SK-N-SH (cell line): ENCODE measurements around the gene AP5B1. TPM values are rescaled to one million over a fixed set of nuclear protein-coding genes. Genes with fewer than 3 reads are reported as not detected.

ENCODE experiments used
- CTCF ChIA-PET: fragments of 300-600, 350-600 bp; formaldehyde crosslinking; extraction: SDS; loops from one replicate; lab custom pipeline; 2021; lab: Yijun Ruan, JAX
- POLR2A ChIA-PET: fragments of 350-600 bp; sonication (Branson Sonifier 250); formaldehyde crosslinking; extraction: SDS; loops from one replicate; lab custom pipeline; 2020; ENCODE audit warnings: antibody characterized with exemption, inconsistent platforms; lab: Yijun Ruan, JAX
- DNase-seq: peaks from one replicate; pipeline ENCODE4 v3.0.0; 2012
- H2AFZ ChIP-seq: fragments of 200-600 bp; sonication (generic); 2 replicates; pipeline ENCODE4 v1.8.1; 2016; ENCODE audit warnings: antibody characterized with exemption, mild to moderate bottlenecking, low read depth
- H3F3A ChIP-seq: fragments of 200-600 bp; sonication (generic); replicated peaks from 2 replicates; pipeline ENCODE3; 2016; ENCODE audit warnings: antibody characterized with exemption, mild to moderate bottlenecking; ENCODE audit not compliant: insufficient read depth
- H3K27ac ChIP-seq, 2 experiments: fragments of 200-500 bp in 1 of 2; fragments of 200-600 bp in 1 of 2; sonication (Bioruptor generic) in 1 of 2; sonication (generic), shearing (Covaris generic) in 1 of 2; 2 replicates each; pipeline versions ENCODE4 v1.5.1 to v1.6.1; 2014 to 2016; ENCODE audit warnings: low read depth in 2 of 2, inconsistent platforms in 1 of 2, low read length in 1 of 2, mild to moderate bottlenecking in 1 of 2, mixed read lengths in 1 of 2
- H3K27me3 ChIP-seq: fragments of 200-600 bp; sonication (generic), shearing (Covaris generic); 2 replicates; pipeline ENCODE4 v1.6.1; 2016; ENCODE audit warnings: mixed run types; ENCODE audit not compliant: insufficient read depth
- H3K36me3 ChIP-seq, 2 experiments: fragments of 200-500 bp in 1 of 2; fragments of 200-600 bp in 1 of 2; sonication (Bioruptor generic) in 1 of 2; sonication (generic) in 1 of 2; replicated peaks in 1 of 2; 2 replicates each; pipeline versions ENCODE3 to v1.5.1; 2014 to 2016; ENCODE audit warnings: low read length in 1 of 2, mild to moderate bottlenecking in 1 of 2; ENCODE audit not compliant: insufficient read depth in 2 of 2, control insufficient read depth in 1 of 2
- H3K4me1 ChIP-seq, 2 experiments: fragments of 200-500 bp in 1 of 2; fragments of 200-600 bp in 1 of 2; sonication (Bioruptor generic) in 1 of 2; sonication (generic), shearing (Covaris generic) in 1 of 2; 2 replicates each; pipeline versions ENCODE4 v1.5.1 to v1.6.1; 2014 to 2016; ENCODE audit warnings: low read depth in 1 of 2, low read length in 1 of 2, mixed run types in 1 of 2; ENCODE audit not compliant: insufficient read depth in 2 of 2, control insufficient read depth in 1 of 2
- H3K4me2 ChIP-seq: fragments of 200-600 bp; sonication (generic), shearing (Covaris generic); 2 replicates; pipeline ENCODE4 v1.6.1; 2017; ENCODE audit warnings: mixed run types
- H3K4me3 ChIP-seq, 2 experiments: fragments of 200-500 bp in 1 of 2; fragments of 200-600 bp in 1 of 2; sonication (Bioruptor generic) in 1 of 2; sonication (generic), shearing (Covaris generic) in 1 of 2; 2 replicates each; pipeline versions ENCODE4 v1.5.1 to v1.8.1; 2014 to 2016; ENCODE audit warnings: low read depth in 2 of 2, inconsistent platforms in 1 of 2, low read length in 1 of 2, mild to moderate bottlenecking in 1 of 2, mixed read lengths in 1 of 2, moderate library complexity in 1 of 2
- H3K79me2 ChIP-seq: fragments of 200-600 bp; sonication (generic); 2 replicates; pipeline ENCODE4 v1.8.1; 2017; ENCODE audit warnings: mild to moderate bottlenecking; ENCODE audit not compliant: insufficient read depth
- H3K9ac ChIP-seq: fragments of 200-600 bp; sonication (generic); 2 replicates; pipeline ENCODE4 v1.6.1; 2017; ENCODE audit warnings: mixed run types
- H3K9me2 ChIP-seq: fragments of 200-600 bp; sonication (generic); 2 replicates; pipeline ENCODE4 v1.6.1; 2017; ENCODE audit warnings: mixed run types
- H3K9me3 ChIP-seq: fragments of 200-600 bp; sonication (generic); 2 replicates; pipeline ENCODE4 v1.6.1; 2017; ENCODE audit warnings: mixed run types, mild to moderate bottlenecking, moderate library complexity
- H4K20me1 ChIP-seq: fragments of 200-600 bp; sonication (generic); 2 replicates; pipeline ENCODE4 v1.6.1; 2017; ENCODE audit warnings: mild to moderate bottlenecking, mixed run types; ENCODE audit not compliant: insufficient read depth
- CHD2 ChIP-seq: fragments of 150-350 bp; IDR thresholded peaks from 2 replicates; pipeline ENCODE4 v1.6.1; 2018; ENCODE audit warnings: low read length; ENCODE audit not compliant: partially characterized antibody
- ELF1 ChIP-seq: IDR thresholded peaks from 2 replicates; pipeline ENCODE4 v1.4.0; 2012
- EP300 ChIP-seq, 2 experiments: IDR thresholded peaks; 2 replicates each; pipeline versions ENCODE4 v1.4.0 to v1.6.1; 2012; ENCODE audit warnings: borderline replicate concordance in 1 of 2, low read depth in 1 of 2, low read length in 1 of 2
- EZH2phosphoT487 ChIP-seq: fragments of 200-600 bp; sonication (generic); IDR thresholded peaks from 2 replicates; pipeline ENCODE4 v1.6.1; 2017; ENCODE audit warnings: low read depth, mixed run types, mild to moderate bottlenecking, antibody characterized with exemption, moderate library complexity, borderline replicate concordance
- FOXJ3 ChIP-seq: sonication (generic); formaldehyde crosslinking; IDR thresholded peaks from 2 replicates; pipeline ENCODE4 v1.5.1; 2020; ENCODE audit warnings: mild to moderate bottlenecking, missing genetic modification reagents
- FOXM1 ChIP-seq: IDR thresholded peaks from 2 replicates; pipeline ENCODE4 v1.4.0; 2012; ENCODE audit warnings: low read depth, mild to moderate bottlenecking
- GABPA ChIP-seq: IDR thresholded peaks from 2 replicates; pipeline ENCODE4 v1.4.0; 2012; ENCODE audit warnings: low read depth, mild to moderate bottlenecking
- GATA2 ChIP-seq: sonication (generic); formaldehyde crosslinking; IDR thresholded peaks from 2 replicates; pipeline ENCODE4 v1.5.0; 2020; ENCODE audit warnings: mild to moderate bottlenecking, missing genetic modification reagents
- MXI1 ChIP-seq: IDR thresholded peaks from 2 replicates; pipeline ENCODE4 v1.6.1; 2012; ENCODE audit warnings: mild to moderate bottlenecking, low read depth, low read length, improper control_type of control experiment
- RAD21 ChIP-seq: IDR thresholded peaks from 2 replicates; pipeline ENCODE4 v1.6.1; 2012; ENCODE audit warnings: mild to moderate bottlenecking, low read length
- RXRA ChIP-seq: IDR thresholded peaks from 2 replicates; pipeline ENCODE4 v1.4.0; 2012; ENCODE audit warnings: low read depth, mild to moderate bottlenecking, borderline replicate concordance
- SIN3A ChIP-seq: IDR thresholded peaks from 2 replicates; pipeline ENCODE4 v1.6.1; 2012; ENCODE audit warnings: low read depth, mild to moderate bottlenecking, low read length, moderate library complexity, borderline replicate concordance
- SMC3 ChIP-seq: IDR thresholded peaks from 2 replicates; pipeline ENCODE4 v1.6.1; 2012; ENCODE audit warnings: low read depth, low read length, improper control_type of control experiment
- TCF12 ChIP-seq: IDR thresholded peaks from 2 replicates; pipeline ENCODE4 v1.4.0; 2012
- TEAD4 ChIP-seq: IDR thresholded peaks from 2 replicates; pipeline ENCODE4 v1.4.0; 2012; ENCODE audit warnings: mild to moderate bottlenecking, borderline replicate concordance; ENCODE audit not compliant: insufficient read depth
- WGBS: methylation state at CpG from one replicate; pipeline ENCODE4 v1.1.6; 2017; ENCODE audit warnings: low lambda C conversion rate; 5-methylcytosine and 5-hydroxymethylcytosine counted together
- polyA plus RNA-seq, 3 experiments: library from polyadenylated mRNA; depleted of rRNA; stranded (reverse); fragments of >200 nt; gene quantifications; 2 replicates each; pipeline ENCODE4 v1.2.3, GENCODE V29; 2012
- TF ChIP-seq, protein P1 (sequence below): fragments of 200-600 bp; sonication (generic); IDR thresholded peaks from 2 replicates; pipeline ENCODE4 v1.6.1; 2017; ENCODE audit warnings: antibody characterized with exemption, mild to moderate bottlenecking, moderate library complexity
- TF ChIP-seq, protein P2 (sequence below): IDR thresholded peaks from 2 replicates; pipeline ENCODE4 v1.6.1; 2012; ENCODE audit warnings: mild to moderate bottlenecking, low read depth, low read length, moderate library complexity
- TF ChIP-seq, protein P3 (sequence below): fragments of 150-350 bp; IDR thresholded peaks from 2 replicates; pipeline ENCODE4 v1.6.1; 2017; ENCODE audit warnings: antibody characterized with exemption, low read length, low read depth, borderline replicate concordance
- TF ChIP-seq, protein P4 (sequence below): fragments of 150-350 bp; IDR thresholded peaks from 2 replicates; pipeline ENCODE4 v1.6.1; 2016; ENCODE audit warnings: mild to moderate bottlenecking, low read depth, low read length

Gene AP5B1
- polyA plus RNA-seq, 1 of the 3 experiments (the other 2 are of a cell fraction): 3.8 TPM

DNA sequence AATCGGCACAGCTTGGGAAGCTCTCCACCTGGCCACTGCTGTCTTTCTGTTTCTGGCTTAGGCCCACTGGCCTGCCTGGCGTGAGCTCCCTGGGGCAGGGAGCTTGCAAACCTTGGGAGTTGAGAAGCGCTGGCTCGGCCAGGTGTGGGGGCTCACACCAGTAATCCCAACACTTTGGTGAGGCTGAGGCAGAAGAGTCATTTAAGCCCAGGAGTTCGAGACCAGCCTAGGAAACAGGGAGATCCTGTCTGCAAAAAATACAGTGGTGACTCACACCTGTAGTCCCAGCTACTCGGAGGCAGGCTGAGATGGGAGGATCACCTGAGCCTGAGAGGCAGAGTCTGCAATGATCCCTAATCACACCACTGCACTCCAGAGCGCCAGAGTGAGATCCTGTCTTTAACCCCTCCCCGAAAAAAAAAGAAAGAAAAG is 4.0 kb downstream of the AP5B1 start (continued):
- TF ChIP-seq, protein P1, sequence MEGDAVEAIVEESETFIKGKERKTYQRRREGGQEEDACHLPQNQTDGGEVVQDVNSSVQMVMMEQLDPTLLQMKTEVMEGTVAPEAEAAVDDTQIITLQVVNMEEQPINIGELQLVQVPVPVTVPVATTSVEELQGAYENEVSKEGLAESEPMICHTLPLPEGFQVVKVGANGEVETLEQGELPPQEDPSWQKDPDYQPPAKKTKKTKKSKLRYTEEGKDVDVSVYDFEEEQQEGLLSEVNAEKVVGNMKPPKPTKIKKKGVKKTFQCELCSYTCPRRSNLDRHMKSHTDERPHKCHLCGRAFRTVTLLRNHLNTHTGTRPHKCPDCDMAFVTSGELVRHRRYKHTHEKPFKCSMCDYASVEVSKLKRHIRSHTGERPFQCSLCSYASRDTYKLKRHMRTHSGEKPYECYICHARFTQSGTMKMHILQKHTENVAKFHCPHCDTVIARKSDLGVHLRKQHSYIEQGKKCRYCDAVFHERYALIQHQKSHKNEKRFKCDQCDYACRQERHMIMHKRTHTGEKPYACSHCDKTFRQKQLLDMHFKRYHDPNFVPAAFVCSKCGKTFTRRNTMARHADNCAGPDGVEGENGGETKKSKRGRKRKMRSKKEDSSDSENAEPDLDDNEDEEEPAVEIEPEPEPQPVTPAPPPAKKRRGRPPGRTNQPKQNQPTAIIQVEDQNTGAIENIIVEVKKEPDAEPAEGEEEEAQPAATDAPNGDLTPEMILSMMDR: no peak
- TF ChIP-seq ELF1: no peak

DNA sequence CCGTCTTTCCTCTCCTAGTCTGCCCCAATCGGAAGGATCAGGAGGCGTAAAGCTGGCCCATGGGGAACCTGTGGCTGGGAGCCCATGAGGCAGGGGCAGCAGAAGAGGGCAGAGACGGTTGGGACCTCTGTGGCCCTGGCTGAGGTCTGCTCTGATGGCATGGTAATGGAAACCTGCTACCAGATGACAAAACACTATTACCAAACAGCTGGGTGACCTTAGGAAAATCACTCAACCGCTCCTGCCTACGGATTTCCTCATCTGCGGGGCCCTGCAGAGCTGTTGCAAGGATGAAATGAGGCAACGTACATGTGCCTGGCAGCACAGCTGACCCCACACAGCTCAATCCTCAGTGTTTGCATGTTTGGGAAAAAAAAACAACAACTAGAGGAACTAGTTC is 4.6 kb downstream of the AP5B1 start:
- peaks cover 6% of the 10 kb centered on the region; the same call in 1 of the 2 replicates for H4K20me1 ChIP-seq
- no peak for TF ChIP-seq EZH2phosphoT487
- no peak for TF ChIP-seq MXI1
- no peak for TF ChIP-seq RAD21
- TF ChIP-seq RXRA: no peak
- no peak for TF ChIP-seq GABPA
- TF ChIP-seq, protein P2, sequence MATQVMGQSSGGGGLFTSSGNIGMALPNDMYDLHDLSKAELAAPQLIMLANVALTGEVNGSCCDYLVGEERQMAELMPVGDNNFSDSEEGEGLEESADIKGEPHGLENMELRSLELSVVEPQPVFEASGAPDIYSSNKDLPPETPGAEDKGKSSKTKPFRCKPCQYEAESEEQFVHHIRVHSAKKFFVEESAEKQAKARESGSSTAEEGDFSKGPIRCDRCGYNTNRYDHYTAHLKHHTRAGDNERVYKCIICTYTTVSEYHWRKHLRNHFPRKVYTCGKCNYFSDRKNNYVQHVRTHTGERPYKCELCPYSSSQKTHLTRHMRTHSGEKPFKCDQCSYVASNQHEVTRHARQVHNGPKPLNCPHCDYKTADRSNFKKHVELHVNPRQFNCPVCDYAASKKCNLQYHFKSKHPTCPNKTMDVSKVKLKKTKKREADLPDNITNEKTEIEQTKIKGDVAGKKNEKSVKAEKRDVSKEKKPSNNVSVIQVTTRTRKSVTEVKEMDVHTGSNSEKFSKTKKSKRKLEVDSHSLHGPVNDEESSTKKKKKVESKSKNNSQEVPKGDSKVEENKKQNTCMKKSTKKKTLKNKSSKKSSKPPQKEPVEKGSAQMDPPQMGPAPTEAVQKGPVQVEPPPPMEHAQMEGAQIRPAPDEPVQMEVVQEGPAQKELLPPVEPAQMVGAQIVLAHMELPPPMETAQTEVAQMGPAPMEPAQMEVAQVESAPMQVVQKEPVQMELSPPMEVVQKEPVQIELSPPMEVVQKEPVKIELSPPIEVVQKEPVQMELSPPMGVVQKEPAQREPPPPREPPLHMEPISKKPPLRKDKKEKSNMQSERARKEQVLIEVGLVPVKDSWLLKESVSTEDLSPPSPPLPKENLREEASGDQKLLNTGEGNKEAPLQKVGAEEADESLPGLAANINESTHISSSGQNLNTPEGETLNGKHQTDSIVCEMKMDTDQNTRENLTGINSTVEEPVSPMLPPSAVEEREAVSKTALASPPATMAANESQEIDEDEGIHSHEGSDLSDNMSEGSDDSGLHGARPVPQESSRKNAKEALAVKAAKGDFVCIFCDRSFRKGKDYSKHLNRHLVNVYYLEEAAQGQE: no peak
- TF ChIP-seq CHD2: no peak
- no peak for TF ChIP-seq GATA2 (CRISPR knock-in tag)
- no peak for TF ChIP-seq SMC3
- TF ChIP-seq, protein P3, sequence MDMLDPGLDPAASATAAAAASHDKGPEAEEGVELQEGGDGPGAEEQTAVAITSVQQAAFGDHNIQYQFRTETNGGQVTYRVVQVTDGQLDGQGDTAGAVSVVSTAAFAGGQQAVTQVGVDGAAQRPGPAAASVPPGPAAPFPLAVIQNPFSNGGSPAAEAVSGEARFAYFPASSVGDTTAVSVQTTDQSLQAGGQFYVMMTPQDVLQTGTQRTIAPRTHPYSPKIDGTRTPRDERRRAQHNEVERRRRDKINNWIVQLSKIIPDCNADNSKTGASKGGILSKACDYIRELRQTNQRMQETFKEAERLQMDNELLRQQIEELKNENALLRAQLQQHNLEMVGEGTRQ: no peak
- no peak for TF ChIP-seq FOXM1
- TF ChIP-seq TEAD4: no peak
- TF ChIP-seq FOXJ3: no peak
- TF ChIP-seq, protein P4, sequence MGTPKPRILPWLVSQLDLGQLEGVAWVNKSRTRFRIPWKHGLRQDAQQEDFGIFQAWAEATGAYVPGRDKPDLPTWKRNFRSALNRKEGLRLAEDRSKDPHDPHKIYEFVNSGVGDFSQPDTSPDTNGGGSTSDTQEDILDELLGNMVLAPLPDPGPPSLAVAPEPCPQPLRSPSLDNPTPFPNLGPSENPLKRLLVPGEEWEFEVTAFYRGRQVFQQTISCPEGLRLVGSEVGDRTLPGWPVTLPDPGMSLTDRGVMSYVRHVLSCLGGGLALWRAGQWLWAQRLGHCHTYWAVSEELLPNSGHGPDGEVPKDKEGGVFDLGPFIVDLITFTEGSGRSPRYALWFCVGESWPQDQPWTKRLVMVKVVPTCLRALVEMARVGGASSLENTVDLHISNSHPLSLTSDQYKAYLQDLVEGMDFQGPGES: no peak
- no peak for TF ChIP-seq SIN3A
- no peak for TF ChIP-seq EP300 (IDR thresholded peaks at IDR 0.05; ENCODE audit: borderline replicate concordance in 1 of 2, low read depth in 1 of 2, low read length in 1 of 2)
- no peak for TF ChIP-seq TCF12
- TF ChIP-seq, all 33 proteins: peak for 0
- no peak overlapping the region for H2AFZ ChIP-seq
- no peaks in the 10 kb centered on the region for H3K9me2 ChIP-seq
- H3K36me3 ChIP-seq: peaks cover 0 to 12% of the 10 kb centered on the region in 2 experiments
- H3K4me1 ChIP-seq: peaks cover 0 to 11% of the 10 kb centered on the region in 2 experiments; a peak in 1 of 4 replicates
- peaks cover 15% of the 10 kb centered on the region; the same call in 1 of the 2 replicates for H3K79me2 ChIP-seq
- no peak overlapping the region for H3K9ac ChIP-seq
- POLR2A ChIA-PET: no interaction called here
- H3K4me3 ChIP-seq: no peak overlapping the region
- H3K4me2 ChIP-seq: no peak overlapping the region
- CTCF ChIA-PET: interaction anchor here (0.7 to 4.5 kb wide), 8 partner anchors 14 to 84 kb away, joined by 3 to 20 read pairs (median 3); partner anchors contain the start of genes KAT5 and MUS81
- 92% methylated on average over 8 of the region's 8 CpGs for WGBS
- H3K9me3 ChIP-seq: no peaks in the 10 kb centered on the region
- no peaks in the 10 kb centered on the region for H3F3A ChIP-seq
- H3K27me3 ChIP-seq: no peaks in the 10 kb centered on the region
- DNase-seq: no peak
- H3K27ac ChIP-seq: no peak overlapping the region
